Spleen (tissue), 11 donors: ENCODE results near the gene CFAP58. TPM values are rescaled to one million over a fixed set of nuclear protein-coding genes. Genes with fewer than 3 reads are reported as not detected.

Experiments
- DNase-seq: peaks from one replicate; pipeline ENCODE4 v3.0.0-alpha.2; 2020
- H3K27ac ChIP-seq, 8 donors: fragments of 200-600 bp; sonication (generic) in 7 of 8; 1 replicate in 4 of 8; 2 replicates in 4 of 8; pipeline versions ENCODE4 v1.5.0 to v1.8.0; 2016 to 2021; ENCODE audit warnings: inconsistent platforms in 4 of 8, mild to moderate bottlenecking in 4 of 8, moderate library complexity in 1 of 8
- H3K27me3 ChIP-seq, 7 donors: fragments of 200-600 bp; sonication (generic) in 6 of 7; replicated peaks in 1 of 7; 1 replicate in 4 of 7; 2 replicates in 3 of 7; pipeline versions ENCODE4 v1.5.0 to v1.8.0; 2016 to 2021; ENCODE audit warnings: inconsistent platforms in 3 of 7, mild to moderate bottlenecking in 1 of 7
- H3K36me3 ChIP-seq, 6 donors: fragments of 200-600 bp; sonication (generic) in 5 of 6; 1 replicate in 4 of 6; 2 replicates in 2 of 6; pipeline versions ENCODE4 v1.5.0 to v1.8.0; 2016 to 2021; ENCODE audit warnings: inconsistent platforms in 2 of 6
- H3K4me1 ChIP-seq, 6 donors: fragments of 200-600 bp; sonication (generic) in 5 of 6; 1 replicate in 3 of 6; 2 replicates in 3 of 6; pipeline versions ENCODE4 v1.5.0 to v1.8.0; 2016 to 2021; ENCODE audit warnings: inconsistent platforms in 3 of 6
- H3K4me3 ChIP-seq, 8 donors: fragments of 200-600 bp; sonication (generic) in 7 of 8; 1 replicate in 4 of 8; 2 replicates in 4 of 8; pipeline versions ENCODE4 v1.5.0 to v1.8.0; 2016 to 2021; ENCODE audit warnings: inconsistent platforms in 4 of 8, mild to moderate bottlenecking in 4 of 8, moderate library complexity in 2 of 8
- H3K9me3 ChIP-seq, 8 donors: fragments of 200-600 bp; sonication (generic) in 7 of 8; 1 replicate in 4 of 8; 2 replicates in 4 of 8; pipeline versions ENCODE4 v1.5.0 to v1.8.0; 2016 to 2021; ENCODE audit warnings: inconsistent platforms in 4 of 8
- POLR2A ChIP-seq, 3 donors: fragments of 450-650 bp; IDR thresholded peaks; one replicate each; pipeline ENCODE4 v1.5.1; 2017; ENCODE audit warnings: antibody characterized with exemption in 3 of 3, mild to moderate bottlenecking in 1 of 3
- POLR2AphosphoS5 ChIP-seq, 3 donors: sonication (generic); formaldehyde crosslinking; IDR thresholded peaks; one replicate each; pipeline ENCODE4 v1.5.1; 2017; ENCODE audit warnings: antibody characterized with exemption in 3 of 3
- WGBS, 5 donors: extraction: QIAGEN DNeasy Blood & Tissue Kit in 3 of 5; methylation state at CpG; one replicate each; pipeline versions ENCODE4 v1.1.5 to v1.1.7; 2013 to 2018; 5-methylcytosine and 5-hydroxymethylcytosine counted together
- intact Hi-C: fragments of 100-400 bp; cut with DNase I; formaldehyde crosslinking; loops from one replicate; pipeline ENCODE4 v1.15.0; 2023; ENCODE audit warnings: low total_unique reads
- polyA plus RNA-seq, 3 donors: library from polyadenylated mRNA; stranded (reverse); fragments of 200-250 nt; gene quantifications; one replicate each; pipeline ENCODE4 v1.2.1, GENCODE V29; 2013
- total RNA-seq, 7 donors: library from RNA; depleted of rRNA in 3 of 7; stranded (reverse); fragments of >200 nt in 3 of 7; fragmentation: NEBNext Ultra II Directional in 4 of 7; extraction: Animal tissue kit (Norgen Biotek cat#: 25700) in 4 of 7; gene quantifications; one replicate each; pipeline versions ENCODE4 v1.1.0 to v1.2.1, GENCODE V29; 2016 to 2021
- TF ChIP-seq, protein P1 (sequence below), 11 experiments: fragments of 200-600 bp in 7 of 11; fragments of 450-650 bp in 4 of 11; sonication (generic) in 4 of 11; IDR thresholded peaks in 8 of 11; conservative IDR thresholded peaks in 3 of 11; 1 replicate in 7 of 11; 2 replicates in 4 of 11; pipeline versions ENCODE4 v1.4.0 to v1.8.0; 2016 to 2021; ENCODE audit warnings: antibody characterized with exemption in 11 of 11, inconsistent platforms in 4 of 11, mild to moderate bottlenecking in 1 of 11
- donor health status: healthy with polysubstance abuse.
- donor health status: DM: no; HTN: no; CAD: no; lungs with moderate emphysema.
- donor health status: DM: no; HTN: no; CAD: no.
- donor health status: Bipolar disorder and iron deficiency.
- donor health status: healthy.
- donor health status: DM: no; HTN: no; CAD: no.
- donor health status: DM: yes; HTN: yes; CAD: no.

The CFAP58 gene
- total and polyA plus RNA-seq, 10 donors, result 0.10 to 1.4 (median 0.42) TPM; not detected in 1

DNA sequence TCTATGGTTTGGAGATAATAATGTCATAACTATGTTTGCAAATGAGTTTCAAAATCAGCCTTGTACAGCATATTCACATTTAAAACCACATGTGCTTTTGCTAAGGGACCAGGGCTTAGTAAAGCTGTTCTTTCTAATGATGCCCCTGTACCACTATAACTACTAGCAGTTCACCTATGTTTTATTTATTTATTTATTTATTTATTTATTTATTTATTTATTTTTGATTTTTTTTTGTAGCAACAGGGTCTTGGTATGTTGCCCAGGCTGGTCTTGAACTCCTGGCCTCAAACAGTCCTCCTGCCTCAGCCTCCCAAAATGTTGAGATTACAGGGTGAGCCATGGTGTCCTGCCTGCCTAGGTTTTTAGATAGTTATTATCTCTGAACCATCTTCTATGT is 96.9 kb downstream of the CFAP58 start:
- intact Hi-C loops, result no loop called here
- Histone ChIP-seq H3K4me1 (no peaks in the 10 kb centered on the region), H3K9me3 (no peaks in the 10 kb centered on the region), H3K36me3 (no peaks in the 10 kb centered on the region), H3K4me3 (no peak overlapping the region), H3K27ac (no peak overlapping the region), H3K27me3 (peaks cover 0 to 11% (median 0%) of the 10 kb centered on the region in 7 donors)
- DNase-seq, result no peak
- TF ChIP-seq, protein P1, sequence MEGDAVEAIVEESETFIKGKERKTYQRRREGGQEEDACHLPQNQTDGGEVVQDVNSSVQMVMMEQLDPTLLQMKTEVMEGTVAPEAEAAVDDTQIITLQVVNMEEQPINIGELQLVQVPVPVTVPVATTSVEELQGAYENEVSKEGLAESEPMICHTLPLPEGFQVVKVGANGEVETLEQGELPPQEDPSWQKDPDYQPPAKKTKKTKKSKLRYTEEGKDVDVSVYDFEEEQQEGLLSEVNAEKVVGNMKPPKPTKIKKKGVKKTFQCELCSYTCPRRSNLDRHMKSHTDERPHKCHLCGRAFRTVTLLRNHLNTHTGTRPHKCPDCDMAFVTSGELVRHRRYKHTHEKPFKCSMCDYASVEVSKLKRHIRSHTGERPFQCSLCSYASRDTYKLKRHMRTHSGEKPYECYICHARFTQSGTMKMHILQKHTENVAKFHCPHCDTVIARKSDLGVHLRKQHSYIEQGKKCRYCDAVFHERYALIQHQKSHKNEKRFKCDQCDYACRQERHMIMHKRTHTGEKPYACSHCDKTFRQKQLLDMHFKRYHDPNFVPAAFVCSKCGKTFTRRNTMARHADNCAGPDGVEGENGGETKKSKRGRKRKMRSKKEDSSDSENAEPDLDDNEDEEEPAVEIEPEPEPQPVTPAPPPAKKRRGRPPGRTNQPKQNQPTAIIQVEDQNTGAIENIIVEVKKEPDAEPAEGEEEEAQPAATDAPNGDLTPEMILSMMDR (IDR thresholded peaks at IDR 0.05 in 8 of 11, conservative IDR thresholded peaks at IDR 0.05 in 3 of 11), result no peak
- TF ChIP-seq POLR2A (IDR thresholded peaks at IDR 0.05), result no peak
- no peak for TF ChIP-seq POLR2AphosphoS5 (IDR thresholded peaks at IDR 0.05)

DNA sequence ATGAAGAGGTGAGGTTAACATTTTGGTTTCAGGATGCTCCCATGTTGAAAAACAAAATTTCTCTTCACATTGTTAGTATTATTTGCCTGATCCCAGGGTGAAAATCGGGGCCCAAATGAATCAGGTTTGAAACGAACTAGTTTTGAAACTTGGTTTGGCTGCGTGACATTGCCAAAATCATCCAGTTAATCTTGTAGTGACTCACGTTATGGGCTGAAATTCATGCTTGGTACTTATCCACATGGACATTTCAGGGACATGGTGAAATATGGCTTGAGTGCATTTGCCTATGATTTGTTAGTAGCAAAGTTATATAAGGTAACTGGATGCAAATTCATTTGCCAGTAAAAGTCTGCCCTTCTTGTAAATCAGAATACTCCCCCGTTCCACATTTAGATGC is 97.3 kb downstream of the CFAP58 start:
- H3K27ac ChIP-seq, result no peak overlapping the region
- no peak for TF ChIP-seq POLR2A (IDR thresholded peaks at IDR 0.05)
- TF ChIP-seq POLR2AphosphoS5 (IDR thresholded peaks at IDR 0.05), result no peak
- TF ChIP-seq, protein P1 (IDR thresholded peaks at IDR 0.05 in 8 of 11, conservative IDR thresholded peaks at IDR 0.05 in 3 of 11), result no peak
- no peaks in the 10 kb centered on the region for H3K36me3 ChIP-seq
- 79 to 92% (median 86%) methylated on average over 5 of the region's 5 CpGs for WGBS, 5 donors
- intact Hi-C loops, result no loop called here
- no peak for DNase-seq
- H3K4me3 ChIP-seq, result no peak overlapping the region
- H3K4me1 ChIP-seq, result no peaks in the 10 kb centered on the region
- no peaks in the 10 kb centered on the region for H3K9me3 ChIP-seq
- peaks cover 0 to 11% (median 0%) of the 10 kb centered on the region in 7 donors for H3K27me3 ChIP-seq

DNA sequence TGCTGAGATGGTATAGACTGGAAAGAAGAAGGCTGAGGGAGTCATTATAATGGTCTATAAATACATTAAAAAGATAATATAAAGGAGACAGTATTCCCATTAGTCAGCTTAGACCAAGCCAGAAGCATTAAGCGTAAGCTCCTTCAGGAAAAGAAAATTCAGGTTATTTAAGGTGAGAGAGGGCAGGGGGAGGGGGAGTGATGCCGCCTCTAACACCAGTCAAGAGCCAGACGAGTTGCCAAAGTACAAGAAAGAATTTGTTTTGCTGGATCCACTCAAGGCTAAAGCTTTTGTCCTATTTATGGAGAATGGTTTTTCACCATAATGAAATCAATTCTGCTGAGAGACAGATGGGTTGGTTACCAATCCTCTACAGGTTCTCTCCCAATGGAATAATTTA is 99.3 kb downstream of the CFAP58 start:
- TF ChIP-seq, protein P1 (IDR thresholded peaks at IDR 0.05 in 8 of 11, conservative IDR thresholded peaks at IDR 0.05 in 3 of 11), result no peak
- TF ChIP-seq POLR2A (IDR thresholded peaks at IDR 0.05) (no peak), POLR2AphosphoS5 (IDR thresholded peaks at IDR 0.05) (no peak)

DNA sequence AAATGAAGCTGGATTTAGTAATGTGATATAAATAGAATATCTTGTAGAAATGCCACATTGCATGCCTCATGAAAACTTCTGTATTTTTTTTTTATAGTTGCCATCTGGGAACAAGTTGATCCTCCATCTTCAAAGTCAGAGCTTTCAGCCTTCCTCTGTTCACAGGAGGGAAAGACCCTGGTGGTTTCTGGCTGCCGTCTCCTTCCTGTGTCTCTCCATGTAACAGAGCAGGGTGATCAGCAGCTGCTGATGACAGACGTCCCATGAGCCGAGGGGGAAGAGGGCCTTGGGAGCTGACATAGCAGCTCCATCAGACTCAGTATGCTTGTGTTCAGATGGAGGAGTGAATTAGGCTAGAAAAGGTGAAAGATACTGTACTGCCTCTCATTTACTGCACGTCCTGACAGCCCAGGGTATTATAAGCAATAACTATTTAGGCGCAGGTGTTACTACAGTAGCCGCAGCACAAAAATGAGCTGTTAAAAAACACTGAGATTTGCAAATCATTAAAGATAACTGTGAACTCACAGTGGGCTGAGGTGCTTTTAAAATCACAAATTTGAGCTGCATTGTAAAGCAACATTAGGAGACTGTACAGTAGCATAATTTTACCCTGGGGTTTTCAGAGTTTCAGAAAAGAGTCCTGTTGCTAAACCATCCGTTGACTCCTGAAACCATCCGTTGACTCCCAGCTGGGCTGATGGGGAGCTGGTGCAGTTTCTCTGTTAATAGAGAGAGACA is 103.3 kb downstream of the CFAP58 start:
- H3K27me3 ChIP-seq, result no peaks in the 10 kb centered on the region
- TF ChIP-seq POLR2AphosphoS5 (IDR thresholded peaks at IDR 0.05) (no peak), POLR2A (IDR thresholded peaks at IDR 0.05) (no peak)
- TF ChIP-seq, protein P1 (IDR thresholded peaks at IDR 0.05 in 8 of 11, conservative IDR thresholded peaks at IDR 0.05 in 3 of 11), result no peak
- 37 to 55% (median 48%) methylated on average over 8 of the region's 8 CpGs for WGBS, 5 donors
- no peaks in the 10 kb centered on the region for H3K4me1 ChIP-seq
- H3K9me3 ChIP-seq, result no peaks in the 10 kb centered on the region
- intact Hi-C loops, result no loop called here
- H3K36me3 ChIP-seq, result no peaks in the 10 kb centered on the region
- no peak for DNase-seq
- no peak overlapping the region for H3K27ac ChIP-seq
- no peak overlapping the region for H3K4me3 ChIP-seq

More for the DNA sequence above, 99.3 kb downstream of the CFAP58 start:
- no peak overlapping the region for H3K27ac ChIP-seq
- no peaks in the 10 kb centered on the region for H3K27me3 ChIP-seq
- H3K36me3 ChIP-seq, result no peaks in the 10 kb centered on the region
- intact Hi-C loops, result no loop called here
- no peaks in the 10 kb centered on the region for H3K4me1 ChIP-seq
- H3K9me3 ChIP-seq, result no peaks in the 10 kb centered on the region
- 73 to 88% (median 83%) methylated on average over 3 of the region's 3 CpGs for WGBS, 5 donors
- H3K4me3 ChIP-seq, result no peak overlapping the region
- DNase-seq, result no peak
